ENCODE results near the gene CD5L. TPM values are rescaled to one million over a fixed set of nuclear protein-coding genes. Genes with fewer than 3 reads are reported as not detected.

The CD5L gene
- total and polyA plus RNA-seq, 10 of the 15 experiments (the other 5 are each of a cell fraction or from before 2014, with no cell fraction given): 0.10 to 0.57 (median 0.24) TPM

GRCh38 chr1:157806431-157807149 lies 35.0 kb downstream of the CD5L start (continued):
- 0 out of 2 replicates have a peak, but pooled peaks have one; percentile 51 for TF ChIP-seq MEF2A (IDR thresholded peaks at IDR 0.05; ENCODE audit: insufficient read depth, low read depth, low read length)
- TF ChIP-seq SRF (IDR thresholded peaks at IDR 0.05; ENCODE audit: low read depth in 2 of 2, low read length in 2 of 2): no peak
- TF ChIP-seq LARP7 (IDR thresholded peaks at IDR 0.05): no peak
- 0 out of 2 replicates have a peak, but pooled peaks have one; percentile 32 for TF ChIP-seq FOXM1 (IDR thresholded peaks at IDR 0.05; ENCODE audit: low read depth, low read length)
- no peak for TF ChIP-seq IRF5 (IDR thresholded peaks at IDR 0.05; ENCODE audit: borderline replicate concordance)
- TF ChIP-seq ZBED1 (IDR thresholded peaks at IDR 0.05; ENCODE audit: borderline replicate concordance): peak; percentile 25; the same call in 1 of the 2 replicates
- TF ChIP-seq E4F1 (IDR thresholded peaks at IDR 0.05; ENCODE audit: borderline replicate concordance, partially characterized antibody): no peak
- peak; percentile 58 for TF ChIP-seq NFIC (IDR thresholded peaks at IDR 0.05; ENCODE audit: low read depth, low read length)
- no peak for TF ChIP-seq ZNF24 (IDR thresholded peaks at IDR 0.05)
- no peak for TF ChIP-seq CHD2 (IDR thresholded peaks at IDR 0.05; ENCODE audit: borderline replicate concordance, low read depth, low read length)
- peak; percentile 61 to 66; a peak in 3 of 4 replicates for TF ChIP-seq BHLHE40 (IDR thresholded peaks at IDR 0.05; ENCODE audit: borderline replicate concordance in 1 of 2, low read depth in 2 of 2, low read length in 1 of 2)
- TF ChIP-seq TCF3 (IDR thresholded peaks at IDR 0.05; ENCODE audit: borderline replicate concordance, insufficient read depth, low read depth, low read length): peak; percentile 76; the same call in 1 of the 2 replicates
- no peak for TF ChIP-seq SREBF2 (IDR thresholded peaks at IDR 0.05; ENCODE audit: low read length)
- no peak for TF ChIP-seq IRF4 (IDR thresholded peaks at IDR 0.05; ENCODE audit: low read depth, low read length)
- peak; percentile 60; the same call in 1 of the 2 replicates for TF ChIP-seq PKNOX1 (IDR thresholded peaks at IDR 0.05)
